ENCODE results near the gene AJM1.

AJM1 gene

DNA sequence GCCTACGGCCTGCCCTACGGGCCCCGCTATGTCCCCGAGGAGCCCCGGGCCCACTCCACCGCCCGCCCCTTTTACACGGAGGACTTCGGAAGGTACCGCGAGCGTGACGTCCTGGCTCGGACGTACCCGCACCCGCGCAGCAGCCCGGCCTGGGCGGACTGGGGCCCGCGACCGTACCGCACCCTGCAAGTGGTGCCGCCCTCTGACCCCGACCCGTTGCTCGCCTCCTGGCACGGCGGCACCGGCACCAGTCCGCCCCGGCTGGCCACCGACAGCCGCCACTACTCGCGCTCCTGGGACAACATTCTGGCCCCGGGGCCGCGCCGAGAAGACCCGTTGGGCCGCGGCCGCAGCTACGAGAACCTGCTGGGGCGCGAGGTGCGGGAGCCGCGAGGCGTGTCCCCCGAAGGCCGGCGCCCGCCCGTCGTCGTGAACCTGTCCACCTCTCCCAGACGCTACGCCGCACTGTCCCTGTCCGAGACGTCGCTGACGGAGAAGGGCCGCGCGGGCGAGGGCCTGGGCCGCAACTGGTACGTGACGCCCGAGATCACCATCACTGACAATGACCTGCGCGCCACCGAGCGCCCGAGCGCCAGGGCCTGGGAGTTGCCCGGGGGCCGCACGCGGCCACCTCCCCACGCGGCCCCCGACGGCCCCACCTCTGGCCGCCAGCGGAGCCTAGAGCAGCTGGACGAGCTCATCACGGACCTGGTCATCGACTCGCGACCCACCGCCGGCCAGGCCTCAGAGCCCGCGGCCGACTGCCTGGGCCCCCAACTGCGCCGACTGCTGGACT lies 3.4 kb downstream of the AJM1 start:
- no peak for DNase-seq

DNA sequence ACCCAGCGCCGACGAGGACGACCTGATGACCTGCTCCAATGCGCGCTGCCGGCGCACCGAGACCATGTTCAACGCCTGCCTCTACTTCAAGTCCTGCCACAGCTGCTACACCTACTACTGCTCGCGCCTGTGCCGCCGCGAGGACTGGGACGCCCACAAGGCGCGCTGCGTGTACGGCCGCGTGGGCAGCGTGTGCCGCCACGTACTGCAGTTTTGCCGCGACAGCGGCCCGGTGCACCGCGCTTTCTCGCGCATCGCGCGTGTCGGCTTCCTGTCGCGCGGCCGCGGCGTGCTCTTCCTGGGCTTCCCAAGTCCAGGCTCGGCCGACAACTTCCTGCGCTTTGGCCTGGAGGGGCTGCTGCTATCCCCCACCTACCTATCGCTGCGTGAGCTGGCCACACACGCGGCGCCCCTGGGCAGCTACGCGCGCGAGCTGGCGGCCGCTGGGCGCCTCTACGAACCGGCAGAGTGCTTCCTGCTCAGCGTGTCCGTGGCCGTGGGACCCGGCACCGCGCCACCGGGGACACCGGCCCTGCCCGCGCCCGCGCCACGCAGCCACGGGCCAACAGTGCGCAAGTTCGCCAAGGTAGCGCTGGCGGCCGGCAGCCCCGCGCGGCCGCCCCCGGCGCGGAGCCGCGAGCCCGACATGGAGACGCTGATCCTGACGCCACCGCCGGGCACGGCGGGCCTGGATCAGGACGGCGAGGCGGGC lies 4.3 kb downstream of the AJM1 start:
- DNase-seq = no peak

DNA sequence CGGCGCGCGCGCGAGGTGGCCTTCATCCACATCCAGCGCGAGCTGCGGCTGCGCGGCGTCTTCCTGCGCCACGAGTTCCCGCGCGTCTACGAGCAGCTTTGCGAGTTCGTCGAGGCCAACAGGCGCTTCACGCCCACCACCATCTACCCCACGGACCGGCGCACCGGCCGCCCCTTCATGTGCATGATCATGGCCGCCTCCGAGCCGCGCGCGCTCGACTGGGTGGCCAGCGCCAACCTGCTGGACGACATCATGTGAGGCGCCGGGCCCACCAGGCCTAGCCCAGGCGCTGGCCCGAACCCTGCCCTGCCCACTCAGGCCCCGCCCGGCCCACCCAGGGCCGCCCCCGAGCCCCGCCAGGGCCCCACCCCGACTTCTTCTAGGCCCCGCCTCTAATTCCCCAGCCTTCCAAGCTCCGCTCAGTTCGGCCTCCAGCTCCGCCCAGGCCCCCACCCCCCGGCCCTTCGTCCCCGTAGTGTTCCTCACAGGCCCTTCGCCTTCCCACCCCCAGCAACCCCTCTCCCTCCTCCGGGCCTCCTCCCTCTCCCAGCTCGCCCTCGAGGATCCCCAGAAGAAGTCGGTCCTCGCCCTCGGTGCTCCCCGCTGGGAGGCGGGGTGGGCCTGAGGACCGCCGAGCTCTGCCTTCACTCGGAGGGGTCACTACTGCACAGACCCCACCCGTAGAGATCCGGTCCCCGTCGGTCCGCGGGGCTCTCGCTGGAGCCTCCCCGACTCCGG lies 5.0 kb downstream of the AJM1 start:
- no peak for DNase-seq

DNA sequence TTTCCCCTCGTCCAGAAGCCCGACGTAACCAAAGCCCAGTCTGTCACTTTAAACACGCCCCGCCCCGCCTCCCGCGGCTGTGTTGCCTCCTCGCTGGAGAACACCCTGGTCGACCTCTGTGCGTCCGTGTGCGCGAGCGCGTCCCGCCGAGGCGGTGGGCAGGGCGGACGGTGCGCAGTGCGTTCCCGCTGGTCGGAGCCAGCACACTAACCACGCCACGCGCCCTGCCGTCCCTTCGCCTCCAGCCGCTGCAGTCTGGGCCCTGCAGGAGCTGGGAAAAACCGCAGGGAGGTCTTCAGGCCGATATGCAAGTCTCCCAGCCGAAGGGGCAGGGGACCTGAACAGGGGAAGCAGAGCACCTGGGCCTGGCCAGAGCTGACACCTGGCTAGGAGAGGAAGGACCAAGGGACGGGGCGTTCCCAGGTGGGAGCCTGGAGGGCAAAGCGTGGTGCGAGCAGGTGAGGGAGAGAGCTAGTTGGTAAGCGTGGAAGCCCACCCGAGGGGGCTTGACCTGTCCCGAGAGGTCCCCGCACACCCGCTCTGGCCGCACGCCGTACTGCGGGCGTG lies 5.6 kb downstream of the AJM1 start:
- peak; percentile 77 for DNase-seq

DNA sequence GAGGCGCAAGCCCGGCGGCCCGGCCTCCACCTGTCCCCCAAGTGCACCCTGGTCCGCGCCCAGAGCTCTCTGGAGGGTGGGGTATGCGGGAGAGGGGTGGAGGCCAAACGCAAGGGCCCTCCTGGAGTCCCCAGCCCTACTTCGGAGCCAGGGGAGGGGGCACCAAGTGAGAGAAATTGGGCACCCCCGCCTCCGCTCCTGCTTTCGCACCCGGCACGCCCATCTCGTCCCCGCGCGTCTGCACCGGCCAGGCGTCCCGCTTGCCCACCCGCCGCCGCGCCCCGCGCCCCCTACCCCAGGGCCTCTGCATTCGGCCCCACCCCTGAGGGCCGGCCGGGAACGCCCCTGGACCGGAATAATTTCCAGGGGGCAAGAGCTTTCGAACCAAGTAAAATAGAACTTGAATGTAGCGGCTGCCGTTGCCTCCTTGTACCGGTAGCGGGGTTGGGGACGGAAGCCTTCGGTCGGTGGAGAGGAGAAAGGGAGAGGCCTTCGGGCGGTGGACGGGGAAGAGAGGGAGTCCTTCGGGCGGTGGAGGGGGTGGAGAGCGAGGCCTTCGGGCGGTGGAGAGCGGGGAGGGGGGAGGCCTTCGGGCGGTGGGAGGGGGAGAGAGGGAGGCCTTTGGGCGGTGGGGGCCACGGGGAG lies 6.2 kb downstream of the AJM1 start:
- DNase-seq = no peak

DNA sequence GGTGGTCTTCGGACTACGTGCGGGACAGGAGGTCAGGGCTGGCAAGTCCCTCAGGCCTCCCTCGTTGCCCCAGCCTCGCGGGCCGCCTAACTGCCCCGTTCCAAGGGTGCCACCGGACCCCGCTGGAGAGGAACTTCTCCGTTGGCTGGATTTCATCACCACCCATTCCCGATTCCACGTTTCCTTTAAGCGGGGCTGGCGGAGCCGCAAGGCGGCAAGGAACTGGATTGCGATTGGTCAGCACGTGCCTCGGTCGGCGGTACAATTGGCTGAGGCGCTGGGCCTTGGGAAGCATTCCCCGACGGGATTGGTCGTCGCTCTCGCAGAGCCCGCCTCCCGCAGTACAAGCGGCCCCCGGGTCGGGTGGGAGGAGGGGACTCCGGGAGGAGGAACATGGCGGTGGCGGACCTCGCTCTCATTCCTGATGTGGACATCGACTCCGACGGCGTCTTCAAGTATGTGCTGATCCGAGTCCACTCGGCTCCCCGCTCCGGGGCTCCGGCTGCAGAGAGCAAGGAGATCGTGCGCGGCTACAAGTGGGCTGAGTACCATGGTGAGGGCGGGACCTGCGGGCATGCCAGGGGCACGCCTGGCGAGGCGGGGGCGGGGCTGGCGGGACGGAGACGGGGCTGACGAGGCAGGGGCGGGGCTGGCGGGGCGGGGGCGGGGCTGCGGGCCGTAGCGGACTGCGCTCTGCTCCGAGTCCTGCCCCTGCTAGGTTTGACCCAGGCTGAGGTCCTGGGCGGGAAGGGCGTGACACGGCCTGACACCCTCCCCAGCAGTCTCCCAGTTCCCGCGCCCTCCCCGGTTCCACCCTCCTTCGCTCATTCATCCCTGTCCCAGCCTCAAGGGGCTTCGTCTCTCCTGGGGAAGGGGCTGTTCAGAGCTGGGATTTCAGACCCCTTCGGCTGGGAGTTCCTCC lies 7.0 kb downstream of the AJM1 start, which contains the start of gene PHPT1:
TSS of gene PHPT1 (plus strand) at position 372 of the 922 bp plus-strand sequence. CDS start at position 394, 22 bp downstream.
- peak; percentile 97 for DNase-seq

DNA sequence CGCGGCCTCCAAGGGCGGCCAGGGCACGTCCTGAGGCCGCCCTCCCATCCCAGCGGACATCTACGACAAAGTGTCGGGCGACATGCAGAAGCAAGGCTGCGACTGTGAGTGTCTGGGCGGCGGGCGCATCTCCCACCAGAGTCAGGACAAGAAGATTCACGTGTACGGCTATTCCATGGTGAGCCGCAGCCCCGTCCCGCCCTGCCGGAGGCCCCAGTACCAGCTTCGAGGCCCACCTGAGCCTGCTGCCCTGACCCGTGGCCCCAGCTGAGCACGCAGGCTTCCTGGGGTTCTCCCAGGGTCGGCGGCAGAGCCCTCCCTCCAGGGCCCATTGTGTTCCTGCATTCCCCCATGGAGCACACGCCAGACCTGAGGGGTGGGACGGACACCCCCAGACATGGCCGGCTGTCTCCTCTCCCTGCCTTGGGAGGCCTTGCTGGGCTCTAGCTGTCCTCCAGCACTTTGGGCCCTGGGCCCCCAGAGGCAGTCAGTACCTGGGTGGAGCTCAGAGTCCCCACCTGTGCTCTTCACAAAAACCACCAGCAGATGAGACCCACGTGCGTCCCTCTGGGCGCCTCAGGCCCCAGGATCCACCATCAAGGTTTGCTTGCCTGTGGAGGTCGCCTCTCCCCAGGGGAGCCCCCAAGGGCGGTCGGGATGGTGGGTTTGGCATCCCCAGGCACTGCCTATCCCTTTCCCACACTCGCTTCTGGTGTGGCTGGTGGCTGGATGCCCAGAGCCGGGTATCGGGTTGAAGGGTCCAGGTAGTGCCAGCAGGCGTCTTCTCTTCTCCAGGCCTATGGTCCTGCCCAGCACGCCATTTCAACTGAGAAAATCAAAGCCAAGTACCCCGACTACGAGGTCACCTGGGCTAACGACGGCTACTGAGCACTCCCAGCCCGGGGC lies 7.9 kb downstream of the AJM1 start:
- DNase-seq = no peak

DNA sequence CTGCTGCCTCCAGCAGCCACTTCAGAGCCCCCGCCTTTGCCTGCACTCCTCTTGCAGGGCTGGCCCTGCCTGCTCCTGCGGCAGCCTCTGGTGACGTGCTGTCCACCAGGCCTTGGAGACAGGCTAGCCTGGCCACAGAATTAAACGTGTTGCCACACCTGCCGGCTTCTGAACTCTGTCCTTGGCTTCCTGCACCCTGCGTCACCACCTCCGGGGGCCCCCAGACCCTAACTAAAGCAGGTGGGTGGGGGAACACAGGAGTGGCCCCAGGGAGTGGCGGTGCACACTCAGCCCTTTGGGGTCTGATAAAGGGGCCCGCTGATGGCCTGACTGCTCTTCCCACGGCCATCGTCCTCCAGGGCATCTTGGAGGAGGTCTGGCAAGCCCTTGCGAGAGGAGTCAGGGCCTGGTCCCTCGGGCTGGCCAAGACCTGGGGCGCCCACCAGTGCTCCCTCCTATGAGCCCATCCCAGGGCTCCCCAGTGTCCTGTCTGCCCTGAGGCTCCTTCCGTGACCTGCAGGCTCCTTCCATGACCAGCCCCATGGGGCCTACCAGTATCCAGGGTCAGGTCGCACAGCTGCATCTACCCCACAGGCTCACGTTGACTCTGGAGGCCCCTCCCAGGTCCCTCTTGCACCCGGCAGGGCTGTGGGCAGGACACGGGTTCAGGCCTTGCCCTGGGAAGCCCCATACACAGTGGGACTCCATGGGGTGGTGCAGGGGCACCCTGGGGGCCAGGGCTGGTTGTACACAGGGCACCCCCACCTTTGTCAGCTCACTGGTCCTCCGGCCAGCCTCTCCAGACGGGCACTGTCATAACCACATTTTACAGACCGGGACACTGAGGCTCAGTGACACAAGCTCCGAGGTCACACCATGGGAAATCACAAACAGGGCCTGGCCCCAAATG lies 8.8 kb downstream of the AJM1 start:
- no peak for DNase-seq

DNA sequence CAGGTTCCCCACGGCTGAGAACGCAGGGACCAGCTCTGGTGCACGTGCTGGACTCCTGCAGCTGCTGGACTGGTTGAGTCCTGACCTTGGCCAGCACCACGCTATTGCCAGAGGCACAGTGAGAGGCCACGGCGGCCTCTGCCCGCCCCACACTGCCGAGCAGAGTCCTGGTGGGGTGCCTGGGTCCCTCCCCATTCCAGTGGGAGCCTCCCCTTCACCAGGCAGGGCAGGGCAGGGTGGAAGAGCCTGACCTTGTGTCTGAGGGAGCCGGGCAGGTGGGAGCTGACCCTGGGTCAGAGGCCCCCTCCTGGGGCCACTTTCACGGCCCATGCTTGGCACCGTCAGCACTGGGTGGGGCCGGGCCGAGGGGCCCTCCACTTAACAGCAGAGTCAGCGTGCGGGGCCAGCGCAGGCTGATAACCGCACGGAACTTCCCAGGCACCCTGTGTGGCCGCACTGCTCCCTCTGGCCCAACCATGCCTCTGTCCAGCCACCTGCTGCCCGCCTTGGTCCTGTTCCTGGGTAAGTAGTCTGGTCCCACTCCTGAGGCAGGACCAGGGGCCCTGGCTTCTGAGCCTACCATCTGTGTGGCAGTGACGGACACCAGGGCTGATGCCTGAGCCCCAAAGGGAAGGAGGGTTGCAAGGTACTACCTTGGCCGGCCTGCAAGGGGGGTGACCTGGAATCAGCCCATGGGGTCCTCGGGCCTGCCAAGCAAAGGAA lies 9.8 kb downstream of the AJM1 start, which contains the start of gene MAMDC4:
TSS of gene MAMDC4 (plus strand) at position 406 of the 723 bp plus-strand sequence. CDS start at position 477, 71 bp downstream.
- DNase-seq = no peak

DNA sequence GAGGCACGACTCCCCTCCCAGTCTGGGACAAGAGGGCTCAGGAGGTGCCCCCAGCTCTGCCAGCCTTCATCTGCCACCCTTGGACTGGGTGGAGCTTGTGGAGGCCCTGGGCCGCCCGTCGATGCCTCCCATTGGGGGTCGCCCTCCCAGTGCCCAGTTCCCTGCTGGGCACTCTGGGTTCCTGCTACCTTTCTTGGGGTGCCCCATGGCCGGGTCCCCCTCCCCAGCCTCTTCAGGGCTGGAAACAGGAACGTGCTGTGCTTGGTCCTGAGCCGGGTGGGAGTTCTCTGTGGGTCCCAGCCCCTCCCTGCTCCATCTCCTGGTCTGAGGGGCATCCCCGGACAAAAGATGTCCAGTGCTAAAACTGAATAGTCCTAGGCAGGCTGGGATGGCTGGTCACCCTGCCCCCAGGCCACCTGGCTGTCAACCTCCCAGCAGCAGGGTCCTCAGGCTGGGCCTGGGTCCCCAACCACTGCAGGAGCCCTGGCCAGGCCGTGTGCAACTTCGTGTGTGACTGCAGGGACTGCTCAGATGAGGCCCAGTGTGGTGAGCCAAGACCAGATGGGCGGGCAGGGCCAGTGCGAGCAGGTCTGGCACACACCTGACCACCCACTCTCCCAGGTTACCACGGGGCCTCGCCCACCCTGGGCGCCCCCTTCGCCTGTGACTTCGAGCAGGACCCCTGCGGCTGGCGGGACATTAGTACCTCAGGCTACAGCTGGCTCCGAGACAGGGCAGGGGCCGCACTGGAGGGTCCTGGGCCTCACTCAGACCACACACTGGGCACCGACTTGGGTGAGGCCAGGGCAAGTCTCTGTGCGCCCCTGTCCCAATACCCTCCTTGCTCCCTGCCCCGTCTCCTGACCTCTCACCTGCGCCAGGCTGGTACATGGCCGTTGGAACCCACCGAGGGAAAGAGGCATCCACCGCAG lies 10.7 kb downstream of the AJM1 start:
- DNase-seq = no peak

DNA sequence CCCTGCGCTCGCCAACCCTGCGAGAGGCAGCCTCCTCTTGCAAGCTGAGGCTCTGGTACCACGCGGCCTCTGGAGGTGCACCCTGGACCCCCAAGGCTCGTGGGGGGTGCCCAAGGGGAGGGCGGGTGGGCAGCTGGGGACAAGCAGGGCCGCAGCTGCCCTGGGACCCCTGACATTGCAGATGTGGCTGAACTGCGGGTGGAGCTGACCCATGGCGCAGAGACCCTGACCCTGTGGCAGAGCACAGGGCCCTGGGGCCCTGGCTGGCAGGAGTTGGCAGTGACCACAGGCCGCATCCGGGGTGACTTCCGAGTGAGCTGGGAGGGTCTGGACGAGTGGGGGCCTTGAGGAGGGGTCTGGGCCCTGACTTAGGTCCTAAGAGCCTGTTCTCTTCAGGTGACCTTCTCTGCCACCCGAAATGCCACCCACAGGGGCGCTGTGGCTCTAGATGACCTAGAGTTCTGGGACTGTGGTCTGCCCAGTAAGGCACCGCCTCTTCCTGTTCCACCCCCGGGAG lies 11.4 kb downstream of the AJM1 start:
- no peak for DNase-seq

DNA sequence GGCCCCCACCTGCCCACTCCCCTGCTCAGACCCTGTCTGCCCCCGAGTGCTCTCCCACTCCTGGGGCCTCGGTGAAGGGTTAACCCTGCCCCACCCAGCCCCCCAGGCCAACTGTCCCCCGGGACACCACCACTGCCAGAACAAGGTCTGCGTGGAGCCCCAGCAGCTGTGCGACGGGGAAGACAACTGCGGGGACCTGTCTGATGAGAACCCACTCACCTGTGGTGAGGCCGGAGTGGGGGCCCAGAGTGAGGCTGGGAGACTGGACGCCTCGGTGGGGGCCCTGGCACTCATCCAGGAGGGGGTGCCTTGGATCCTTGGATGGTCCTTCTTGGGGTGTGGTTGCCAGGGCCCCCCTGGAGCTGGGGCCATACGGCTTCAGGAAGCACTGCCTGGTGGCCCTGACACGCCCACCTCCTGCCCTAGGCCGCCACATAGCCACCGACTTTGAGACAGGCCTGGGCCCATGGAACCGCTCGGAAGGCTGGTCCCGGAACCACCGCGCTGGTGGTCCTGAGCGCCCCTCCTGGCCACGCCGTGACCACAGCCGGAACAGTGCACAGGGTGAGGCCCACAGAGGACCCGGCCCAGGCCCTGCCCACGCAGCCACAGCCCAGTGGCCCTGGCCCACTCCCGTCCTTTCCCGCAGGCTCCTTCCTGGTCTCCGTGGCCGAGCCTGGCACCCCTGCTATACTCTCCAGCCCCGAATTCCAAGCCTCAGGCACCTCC lies 12.0 kb downstream of the AJM1 start:
- DNase-seq = no peak

DNA sequence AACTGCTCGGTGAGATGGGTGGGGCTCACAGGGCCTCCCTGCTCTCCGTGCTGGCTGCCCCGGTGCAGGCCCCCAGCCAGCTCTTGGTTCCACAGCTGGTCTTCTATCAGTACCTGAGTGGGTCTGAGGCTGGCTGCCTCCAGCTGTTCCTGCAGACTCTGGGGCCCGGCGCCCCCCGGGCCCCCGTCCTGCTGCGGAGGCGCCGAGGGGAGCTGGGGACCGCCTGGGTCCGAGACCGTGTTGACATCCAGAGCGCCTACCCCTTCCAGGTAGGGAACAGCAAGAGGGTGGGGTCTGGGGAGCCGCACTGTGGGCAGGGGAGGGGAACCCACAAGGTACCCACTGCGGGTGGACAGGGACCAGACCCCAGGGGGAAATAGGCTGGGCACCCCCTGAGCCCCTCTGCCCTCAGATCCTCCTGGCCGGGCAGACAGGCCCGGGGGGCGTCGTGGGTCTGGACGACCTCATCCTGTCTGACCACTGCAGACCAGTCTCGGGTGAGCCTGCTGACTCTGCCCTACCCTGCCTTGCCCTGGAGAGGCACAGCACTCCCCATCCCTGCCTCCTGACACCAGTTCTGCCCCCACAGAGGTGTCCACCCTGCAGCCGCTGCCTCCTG lies 12.7 kb downstream of the AJM1 start:
- DNase-seq = no peak

DNA sequence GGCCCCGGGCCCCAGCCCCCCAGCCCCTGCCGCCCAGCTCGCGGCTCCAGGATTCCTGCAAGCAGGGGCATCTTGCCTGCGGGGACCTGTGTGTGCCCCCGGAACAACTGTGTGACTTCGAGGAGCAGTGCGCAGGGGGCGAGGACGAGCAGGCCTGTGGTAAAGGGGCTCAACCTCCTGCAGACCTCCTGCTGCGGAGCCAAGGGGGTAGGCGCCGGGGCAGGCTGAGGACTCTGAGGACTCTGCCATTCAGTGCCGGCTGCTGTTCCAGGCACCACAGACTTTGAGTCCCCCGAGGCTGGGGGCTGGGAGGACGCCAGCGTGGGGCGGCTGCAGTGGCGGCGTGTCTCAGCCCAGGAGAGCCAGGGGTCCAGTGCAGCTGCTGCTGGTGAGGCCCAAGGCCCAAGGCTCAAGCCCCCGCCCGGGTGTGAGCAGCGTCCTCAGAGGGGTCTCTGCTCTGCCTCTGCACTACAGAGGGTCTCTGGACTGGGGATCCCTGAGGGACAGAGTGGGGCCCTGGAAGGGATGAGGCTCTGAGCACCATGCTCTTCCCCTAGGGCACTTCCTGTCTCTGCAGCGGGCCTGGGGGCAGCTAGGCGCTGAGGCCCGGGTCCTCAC lies 13.3 kb downstream of the AJM1 start:
- no peak for DNase-seq

DNA sequence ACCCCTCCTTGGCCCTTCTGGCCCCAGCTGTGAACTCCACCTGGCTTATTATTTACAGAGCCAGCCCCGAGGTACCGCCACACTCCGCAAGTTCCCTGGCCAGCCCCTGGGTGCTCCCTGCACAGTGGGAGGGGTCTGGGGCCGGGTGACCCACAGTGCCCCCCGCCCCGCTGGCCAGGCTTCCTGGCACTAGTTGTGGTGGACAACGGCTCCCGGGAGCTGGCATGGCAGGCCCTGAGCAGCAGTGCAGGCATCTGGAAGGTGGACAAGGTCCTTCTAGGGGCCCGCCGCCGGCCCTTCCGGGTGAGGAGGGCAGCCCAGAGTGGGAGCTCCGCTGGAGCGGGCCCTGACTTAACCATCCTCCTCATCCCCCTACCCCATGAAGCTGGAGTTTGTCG lies 13.8 kb downstream of the AJM1 start:
- DNase-seq = no peak
